GM18511 (cell line): ENCODE data around the gene PRLR.

Source experiments
- ATAC-seq: cut with Tn5 transposase; IDR thresholded peaks from one replicate; pipeline ENCODE4 v1.9.1; 2021; ENCODE audit warnings: mild to moderate bottlenecking, moderate library complexity; ENCODE audit not compliant: unreplicated experiment

The PRLR gene

GRCh38 chr5:35091704-35092103 is 138.6 kb downstream of the PRLR start:
- ATAC-seq = no peak

- ATAC-seq = peak; percentile 72
Measured at GRCh38 chr5:35089334-35090314, 140.7 kb downstream of the PRLR start.

- ATAC-seq = no peak
Measured at GRCh38 chr5:35087991-35088390, 142.3 kb downstream of the PRLR start.

- no peak for ATAC-seq
Measured at GRCh38 chr5:35083150-35083549, 147.1 kb downstream of the PRLR start.

GRCh38 chr5:35082530-35082929 is 147.8 kb downstream of the PRLR start:
- ATAC-seq = no peak

- no peak for ATAC-seq
Measured at GRCh38 chr5:35081134-35081533, 149.2 kb downstream of the PRLR start.

GRCh38 chr5:35073160-35073559 is 157.1 kb downstream of the PRLR start:
- no peak for ATAC-seq

GRCh38 chr5:35069188-35069587 is 161.1 kb downstream of the PRLR start:
- ATAC-seq = no peak

GRCh38 chr5:35067985-35068384 is 162.3 kb downstream of the PRLR start:
- no peak for ATAC-seq

GRCh38 chr5:35066260-35066795 is 164.0 kb downstream of the PRLR start:
- peak; percentile 98 for ATAC-seq

GRCh38 chr5:35063414-35063813 is 166.9 kb downstream of the PRLR start:
- no peak for ATAC-seq

- ATAC-seq = no peak
Measured at GRCh38 chr5:35061211-35061770, 169.0 kb downstream of the PRLR start.

GRCh38 chr5:35060236-35060635 is 170.1 kb downstream of the PRLR start:
- ATAC-seq = no peak

- ATAC-seq = no peak
Measured at GRCh38 chr5:35059251-35059650, 171.0 kb downstream of the PRLR start.

GRCh38 chr5:35058374-35058788 is 171.9 kb downstream of the PRLR start:
- ATAC-seq = peak; percentile 93

GRCh38 chr5:35056686-35057085 is 173.6 kb downstream of the PRLR start:
- no peak for ATAC-seq

GRCh38 chr5:35052838-35053237 is 177.4 kb downstream of the PRLR start:
- no peak for ATAC-seq

GRCh38 chr5:35050541-35051126 is 179.7 kb downstream of the PRLR start:
- no peak for ATAC-seq

GRCh38 chr5:35048910-35049309 is 181.4 kb downstream of the PRLR start:
- no peak for ATAC-seq

GRCh38 chr5:35047785-35048404 is 182.4 kb downstream of the PRLR start, which contains the start of gene AGXT2:
Gene AGXT2, minus strand, starts transcription at chr5:35047949. Its CDS starts 57 bp downstream, at chr5:35047892.
- ATAC-seq = no peak

- no peak for ATAC-seq
Measured at GRCh38 chr5:35046774-35047173, 183.5 kb downstream of the PRLR start.
